GM10847 (cell line): ENCODE data around the gene BTG2.

Source experiments
- POLR2A ChIP-seq: IDR thresholded peaks from 2 replicates; pipeline ENCODE4 v1.6.1; 2011; ENCODE audit not compliant: insufficient read length; ENCODE audit errors: extremely low read depth

Gene BTG2

DNA sequence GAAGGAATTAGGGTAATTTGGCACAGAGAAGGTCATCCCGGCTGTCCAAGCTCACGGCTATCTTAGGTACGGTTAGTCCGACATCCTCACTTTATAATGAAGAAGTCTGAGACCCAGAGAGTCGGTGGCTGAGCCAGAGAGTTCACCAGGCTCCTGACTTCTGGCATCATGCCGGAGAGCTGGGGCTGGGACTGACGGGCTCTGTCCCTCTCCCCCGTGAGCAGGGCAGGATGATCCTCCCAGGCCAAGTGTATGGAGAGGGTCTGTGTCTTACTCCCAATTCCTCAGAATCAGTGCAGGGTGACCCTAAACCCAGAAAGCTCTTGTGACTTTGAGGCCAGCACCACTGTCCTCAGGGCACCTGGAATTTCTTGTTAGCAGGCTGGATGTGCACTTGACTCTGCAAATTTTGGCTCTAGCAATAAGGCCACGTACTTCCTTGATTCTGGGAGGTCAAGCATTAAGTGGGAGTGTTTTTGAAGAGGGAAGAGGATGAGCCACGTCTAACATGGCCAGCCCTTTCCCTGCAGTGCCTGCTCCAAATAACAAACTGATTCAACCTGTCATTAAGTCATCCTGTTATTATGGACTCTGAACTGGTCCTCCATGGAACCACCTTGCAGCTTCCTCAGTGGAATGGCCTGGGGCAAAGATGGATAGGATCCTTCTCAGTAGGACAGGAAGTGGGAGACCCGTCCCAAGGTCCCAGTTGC is 20.8 kb upstream of the BTG2 start:
- no peak for TF ChIP-seq POLR2A

DNA sequence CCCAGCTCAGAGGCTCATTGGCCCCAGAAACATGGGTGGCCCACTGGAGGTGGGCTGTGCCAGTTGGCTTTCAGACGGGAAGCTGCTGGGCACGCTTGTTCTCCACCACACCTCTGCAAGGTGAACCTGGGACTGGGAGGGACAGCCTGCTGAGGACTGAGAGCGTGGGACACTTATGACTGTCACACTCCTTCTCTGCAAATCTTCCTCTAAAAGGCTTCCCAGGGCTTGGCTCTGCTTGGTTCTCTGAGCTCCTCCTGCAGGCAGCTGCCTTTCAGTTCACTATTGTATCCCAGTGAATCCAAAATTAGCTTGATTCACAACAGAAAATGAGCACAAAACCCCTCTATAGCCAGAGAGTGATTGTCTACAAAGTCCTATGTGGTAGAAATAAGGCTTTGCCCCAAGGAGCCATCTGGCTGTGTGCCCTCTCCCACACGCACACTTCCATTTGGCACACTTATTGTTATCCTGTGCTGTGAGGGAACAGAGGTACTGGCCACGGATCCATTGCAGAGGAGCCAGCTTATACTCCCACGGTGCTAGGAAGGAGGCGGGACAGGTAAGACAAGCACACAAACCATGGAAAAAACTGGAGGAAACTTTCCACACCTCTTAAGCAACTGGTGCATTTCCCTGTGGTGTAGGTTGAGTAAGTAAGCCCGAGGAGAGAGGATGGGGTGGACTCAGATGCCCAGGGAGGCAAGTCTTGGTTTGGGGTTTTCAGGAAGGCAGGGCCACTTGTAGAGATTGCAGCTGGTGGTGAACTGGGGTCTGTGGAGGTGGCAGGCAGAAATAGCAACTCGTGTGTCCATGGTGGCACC is 18.9 kb upstream of the BTG2 start:
- no peak for TF ChIP-seq POLR2A

GRCh38 chr1:203287109-203287893 is 18.0 kb upstream of the BTG2 start:
- peak; percentile 24 for TF ChIP-seq POLR2A

DNA sequence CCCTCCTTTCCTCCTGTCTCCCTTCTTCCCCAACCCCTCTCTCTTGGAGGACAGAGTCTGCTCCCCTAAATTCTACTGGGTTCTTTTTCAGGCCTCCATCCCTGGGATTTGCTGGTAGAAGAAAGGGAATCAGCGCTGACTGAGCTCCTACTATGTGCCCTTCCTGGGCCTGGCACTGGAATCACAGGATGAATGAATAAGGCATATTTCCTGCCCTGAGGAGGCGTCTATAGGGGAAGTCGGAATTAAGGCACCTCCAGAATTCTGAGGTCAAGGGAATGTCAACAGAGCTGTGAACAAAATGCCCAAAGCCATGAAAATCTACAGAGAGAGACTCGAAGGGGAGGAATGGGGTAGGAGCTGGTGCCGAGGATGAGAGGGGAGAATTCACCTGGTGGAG is 17.4 kb upstream of the BTG2 start:
- no peak for TF ChIP-seq POLR2A

GRCh38 chr1:203288400-203288799 is 16.9 kb upstream of the BTG2 start:
- no peak for TF ChIP-seq POLR2A

GRCh38 chr1:203289281-203289981 is 15.9 kb upstream of the BTG2 start:
- TF ChIP-seq POLR2A: peak; percentile 56

- TF ChIP-seq POLR2A: no peak
These were observed 15.4 kb upstream of the BTG2 start for GRCh38 chr1:203289982-203290260.

- peak; percentile 70 for TF ChIP-seq POLR2A
These were observed 14.8 kb upstream of the BTG2 start for GRCh38 chr1:203290261-203291089.

- no peak for TF ChIP-seq POLR2A
These were observed 13.9 kb upstream of the BTG2 start for GRCh38 chr1:203291201-203292096.

- TF ChIP-seq POLR2A: no peak
These were observed 9.5 kb upstream of the BTG2 start for GRCh38 chr1:203295796-203296195.

- TF ChIP-seq POLR2A: no peak
These were observed 8.8 kb upstream of the BTG2 start for GRCh38 chr1:203296460-203297073.

- no peak for TF ChIP-seq POLR2A
These were observed 6.2 kb upstream of the BTG2 start for GRCh38 chr1:203299169-203299568.
